GM12873 (cell line): ENCODE data around the gene YIF1B.

ENCODE experiments used
- CTCF ChIP-seq: IDR thresholded peaks from 2 replicates; pipeline ENCODE4 v1.5.1; 2012; ENCODE audit warnings: low read depth, mild to moderate bottlenecking, moderate library complexity, low read length, control low read depth; ENCODE audit not compliant: insufficient read depth; ENCODE audit errors: missing control alignments

Gene YIF1B

GRCh38 chr19:38324431-38324830 is 8.7 kb upstream of the YIF1B start:
- no peak for TF ChIP-seq CTCF

GRCh38 chr19:38323291-38323690 is 7.5 kb upstream of the YIF1B start:
- no peak for TF ChIP-seq CTCF

- no peak for TF ChIP-seq CTCF
Observed at GRCh38 chr19:38321646-38322196, 6.0 kb upstream of the YIF1B start.

GRCh38 chr19:38320969-38321339 is 5.2 kb upstream of the YIF1B start:
- TF ChIP-seq CTCF: no peak

GRCh38 chr19:38319421-38320258 is 3.9 kb upstream of the YIF1B start, which contains the start of gene KCNK6:
Gene KCNK6 (plus strand): TSS chr19:38319845. CDS start chr19:38319951, 106 bp downstream.
- TF ChIP-seq CTCF: no peak

GRCh38 chr19:38318660-38319059 is 2.9 kb upstream of the YIF1B start:
- no peak for TF ChIP-seq CTCF

GRCh38 chr19:38317104-38317612 is 1.4 kb upstream of the YIF1B start:
- no peak for TF ChIP-seq CTCF
